ENCODE measurements around the gene SLC13A4. TPM values are rescaled to one million over a fixed set of nuclear protein-coding genes. Genes with fewer than 3 reads are reported as not detected.

Gene SLC13A4
- total RNA-seq, 1 donor from 2014 or later, result not detected

Other genes starting within 250 kb of the SLC13A4 start
- 22.1 and 24.9 TPM in 2 replicates for gene CNOT4, start 218.1 kb downstream of the SLC13A4 start, total RNA-seq
- 101 and 103 TPM in 2 replicates for gene NUP205, start 170.3 kb downstream of the SLC13A4 start, total RNA-seq
- gene STMP1, start 65.7 kb downstream of the SLC13A4 start, total RNA-seq, result 22.8 and 23.9 TPM in 2 replicates
- gene FAM180A, start 20.6 kb upstream of the SLC13A4 start, total RNA-seq, result not detected in 2 replicates
- 126 and 129 TPM in 2 replicates for gene MTPN, start 249.2 kb upstream of the SLC13A4 start, total RNA-seq

Measured in T-helper 2 cell treated with Interferon-gamma antibody and Interleukin-4, amounts not matched to agents 100 ng/mL and 5 ng/mL, for 36 hours (primary cell).